ENCODE data around the gene CD82. TPM values are rescaled to one million over a fixed set of nuclear protein-coding genes. Genes with fewer than 3 reads are reported as not detected.

Gene CD82
- total and polyA plus RNA-seq, 5 experiments from 2014 or later: 21.1 to 29.9 (median 24.1) TPM

DNA sequence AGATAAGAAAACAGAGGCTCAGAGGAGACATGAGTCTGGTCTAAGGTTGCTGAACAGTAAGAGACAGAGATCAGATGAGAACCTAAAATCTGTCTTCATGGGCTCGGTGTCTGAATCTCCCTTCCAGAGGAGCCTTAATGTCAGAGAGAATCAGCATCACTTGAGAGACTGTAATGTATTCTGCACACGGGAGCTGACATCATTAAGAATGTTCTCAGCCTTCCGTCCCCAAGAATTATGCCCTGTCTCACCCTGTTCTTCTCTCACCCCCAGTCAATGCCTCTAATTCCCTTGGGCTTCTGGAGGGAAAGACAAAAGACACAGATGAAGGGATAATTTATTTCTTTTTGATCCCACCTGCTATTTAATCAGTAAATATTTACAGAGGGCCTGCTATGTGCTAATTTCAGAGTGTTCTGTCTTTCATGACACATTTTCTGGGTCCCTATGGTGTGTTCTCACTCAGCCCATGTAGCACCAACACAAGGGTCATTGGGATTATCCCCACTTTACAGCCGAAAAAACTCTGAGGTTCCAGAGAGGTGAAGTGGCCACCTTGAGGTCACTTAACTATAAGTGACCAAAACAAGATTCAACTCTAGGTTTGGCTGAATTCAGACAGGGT, 61.8 kb downstream of the CD82 start:
- POLR2A ChIA-PET: no interaction called here
- DNase-seq (no peak), ATAC-seq (no peak)
- peaks cover 0 to 3% (median 0%) of the 10 kb centered on the region in 9 donors for H3K9me3 Mint-ChIP-seq
- no peak overlapping the region for H3K4me3 Mint-ChIP-seq
- H3K36me3 Mint-ChIP-seq: peaks cover 0 to 2% (median 0%) of the 10 kb centered on the region in 3 donors
- H3K27me3 Mint-ChIP-seq: peaks cover 0 to 10% (median 5%) of the 10 kb centered on the region in 5 donors
- H3K4me1 Mint-ChIP-seq: peaks cover 11 to 14% (median 12%) of the 10 kb centered on the region in 4 donors
- peak overlapping the region in 2 of 10 donors; percentile 22 to 30 for H3K27ac Mint-ChIP-seq

DNA sequence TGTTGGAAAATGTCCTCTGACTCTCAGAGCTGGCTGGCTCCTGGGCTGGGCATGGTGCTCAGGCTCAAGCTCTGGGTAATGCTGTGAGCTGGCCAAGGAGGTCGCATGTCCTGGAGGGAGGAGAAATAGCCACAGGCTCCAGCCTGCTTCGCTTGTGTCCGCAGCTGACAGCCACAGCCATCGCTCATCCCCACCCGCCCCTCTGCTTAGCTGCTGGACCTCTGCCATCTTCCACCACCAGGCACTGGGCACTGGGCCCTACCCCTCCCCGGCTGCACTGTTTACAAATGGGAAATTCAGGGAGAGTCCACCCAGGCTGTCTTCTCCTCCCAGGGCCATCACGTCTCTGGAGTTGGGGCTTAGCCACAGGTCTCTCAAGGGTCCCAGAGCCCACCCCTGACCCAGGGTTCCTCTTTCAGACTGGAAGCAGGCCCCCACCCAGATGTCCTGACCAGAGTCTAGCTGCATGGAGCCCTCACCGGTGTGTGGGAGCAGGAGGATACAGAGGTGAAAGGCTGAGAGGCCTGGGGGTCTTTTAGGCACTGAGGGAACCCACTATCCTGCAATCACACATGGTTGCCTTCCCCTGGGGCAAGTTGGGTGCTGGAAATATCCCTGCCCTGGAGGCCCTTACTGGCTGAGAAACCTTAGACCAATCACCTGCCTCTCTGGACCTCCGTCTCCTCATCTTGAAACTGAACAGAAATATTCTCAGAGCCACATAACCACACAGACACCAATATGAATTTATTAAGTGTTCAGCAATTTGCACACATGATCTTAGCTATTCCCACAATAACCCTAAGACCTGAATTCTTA, 62.7 kb downstream of the CD82 start:
- DNase-seq: peak in 1 of 10 donors; percentile 4
- H3K36me3 Mint-ChIP-seq: peaks cover 0 to 2% (median 0%) of the 10 kb centered on the region in 3 donors
- H3K27ac Mint-ChIP-seq: no peak overlapping the region
- peaks cover 0 to 3% (median 0%) of the 10 kb centered on the region in 9 donors for H3K9me3 Mint-ChIP-seq
- ATAC-seq: no peak
- peaks cover 0 to 15% (median 5%) of the 10 kb centered on the region in 5 donors for H3K27me3 Mint-ChIP-seq
- H3K4me1 Mint-ChIP-seq: peaks cover 7 to 14% (median 11%) of the 10 kb centered on the region in 4 donors
- no peak overlapping the region for H3K4me3 Mint-ChIP-seq
- POLR2A ChIA-PET: no interaction called here

DNA sequence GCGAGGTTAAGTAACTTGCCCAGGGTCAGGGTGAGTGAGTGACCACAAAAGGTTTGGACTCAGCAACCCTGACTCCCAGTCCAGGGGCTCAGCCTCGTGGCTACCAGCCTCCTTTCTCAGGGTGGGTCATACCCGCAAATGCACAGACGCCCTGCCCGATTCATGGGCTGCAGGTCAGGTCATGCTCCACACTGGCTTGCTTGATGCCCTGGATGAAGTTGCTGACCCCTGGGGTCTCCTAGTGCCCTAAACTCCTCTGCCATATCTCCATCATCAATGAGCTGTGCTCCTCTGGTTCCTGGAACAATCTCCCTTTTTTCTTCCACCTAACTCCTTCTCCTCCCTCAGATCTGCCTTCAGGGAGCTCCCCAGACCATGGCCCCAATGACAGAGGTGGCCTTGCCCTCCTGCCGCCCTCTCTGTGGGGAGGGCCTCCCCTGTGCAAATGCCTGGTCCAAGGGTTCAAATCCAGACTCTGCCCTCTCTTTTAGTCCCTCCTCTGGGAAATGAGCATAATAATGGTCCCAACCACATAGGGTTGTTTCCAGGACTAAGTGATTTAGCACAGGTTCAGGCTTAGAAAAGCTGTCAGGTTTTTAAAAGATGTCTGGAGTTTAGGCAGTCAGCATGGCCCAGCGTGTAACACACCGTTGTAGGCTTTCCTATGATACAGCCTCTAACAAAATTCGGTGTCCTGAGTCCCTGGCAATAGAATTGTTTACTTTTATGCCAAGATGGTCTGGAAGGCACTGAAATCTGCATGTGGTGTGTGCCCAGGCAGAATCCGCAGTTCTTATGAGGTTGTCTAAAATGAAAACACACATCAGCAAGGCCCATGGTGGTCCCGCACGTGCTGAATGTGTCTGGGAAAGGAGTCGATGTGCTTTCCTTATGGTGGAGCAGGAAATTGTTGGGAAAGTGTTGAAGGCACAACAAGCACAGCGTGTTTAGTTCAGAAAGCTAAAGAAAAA, 63.6 kb downstream of the CD82 start:
- peaks cover 0 to 12% (median 6%) of the 10 kb centered on the region in 4 donors for H3K4me1 Mint-ChIP-seq
- H3K9me3 Mint-ChIP-seq: peaks cover 0 to 3% (median 0%) of the 10 kb centered on the region in 9 donors
- H3K27ac Mint-ChIP-seq: peak overlapping the region in 4 of 10 donors; percentile 2 to 84 (median 68)
- peaks cover 0 to 22% (median 9%) of the 10 kb centered on the region in 5 donors for H3K27me3 Mint-ChIP-seq
- ATAC-seq (no peak), DNase-seq (no peak)
- H3K36me3 Mint-ChIP-seq: peaks cover 0 to 2% (median 0%) of the 10 kb centered on the region in 3 donors
- H3K4me3 Mint-ChIP-seq: no peak overlapping the region
- POLR2A ChIA-PET: no interaction called here

DNA sequence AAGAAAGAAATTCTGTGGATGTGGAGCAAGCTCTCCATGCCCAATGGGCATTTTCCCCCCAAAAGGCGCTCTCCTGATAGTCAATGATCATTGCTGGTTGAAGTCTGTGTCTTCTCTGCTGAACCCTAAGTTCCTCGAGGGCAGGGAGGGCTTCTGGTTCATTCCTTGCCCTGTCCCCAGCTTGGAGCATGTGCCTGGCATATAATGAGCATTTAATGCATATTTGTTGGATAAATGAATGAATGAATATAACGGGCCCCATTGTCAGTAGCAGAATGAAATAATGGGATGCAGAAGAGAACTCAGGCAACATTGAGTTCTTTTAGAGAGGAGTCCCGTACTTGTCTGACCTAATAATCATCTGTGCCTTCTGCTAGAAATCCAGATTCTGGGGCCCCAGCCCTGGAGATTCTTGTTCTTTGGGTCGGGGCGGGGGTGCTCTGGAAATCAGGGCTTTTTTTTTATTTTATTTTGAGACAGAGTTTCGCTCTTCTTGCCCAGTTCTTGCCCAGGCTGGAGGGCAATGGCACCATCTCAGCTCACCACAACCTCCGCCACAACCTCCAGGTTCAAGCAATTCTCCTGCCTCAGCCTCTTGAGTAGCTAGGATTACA, 64.4 kb downstream of the CD82 start:
- no peak for ATAC-seq
- peaks cover 0 to 2% (median 0%) of the 10 kb centered on the region in 3 donors for H3K36me3 Mint-ChIP-seq
- POLR2A ChIA-PET: no interaction called here
- DNase-seq: no peak
- peak overlapping the region in 2 of 10 donors; percentile 10 to 24 for H3K27ac Mint-ChIP-seq
- no peak overlapping the region for H3K4me3 Mint-ChIP-seq
- peaks cover 0 to 3% (median 0%) of the 10 kb centered on the region in 9 donors for H3K9me3 Mint-ChIP-seq
- H3K27me3 Mint-ChIP-seq: peaks cover 0 to 30% (median 12%) of the 10 kb centered on the region in 5 donors
- H3K4me1 Mint-ChIP-seq: peaks cover 0 to 14% (median 5%) of the 10 kb centered on the region in 4 donors

DNA sequence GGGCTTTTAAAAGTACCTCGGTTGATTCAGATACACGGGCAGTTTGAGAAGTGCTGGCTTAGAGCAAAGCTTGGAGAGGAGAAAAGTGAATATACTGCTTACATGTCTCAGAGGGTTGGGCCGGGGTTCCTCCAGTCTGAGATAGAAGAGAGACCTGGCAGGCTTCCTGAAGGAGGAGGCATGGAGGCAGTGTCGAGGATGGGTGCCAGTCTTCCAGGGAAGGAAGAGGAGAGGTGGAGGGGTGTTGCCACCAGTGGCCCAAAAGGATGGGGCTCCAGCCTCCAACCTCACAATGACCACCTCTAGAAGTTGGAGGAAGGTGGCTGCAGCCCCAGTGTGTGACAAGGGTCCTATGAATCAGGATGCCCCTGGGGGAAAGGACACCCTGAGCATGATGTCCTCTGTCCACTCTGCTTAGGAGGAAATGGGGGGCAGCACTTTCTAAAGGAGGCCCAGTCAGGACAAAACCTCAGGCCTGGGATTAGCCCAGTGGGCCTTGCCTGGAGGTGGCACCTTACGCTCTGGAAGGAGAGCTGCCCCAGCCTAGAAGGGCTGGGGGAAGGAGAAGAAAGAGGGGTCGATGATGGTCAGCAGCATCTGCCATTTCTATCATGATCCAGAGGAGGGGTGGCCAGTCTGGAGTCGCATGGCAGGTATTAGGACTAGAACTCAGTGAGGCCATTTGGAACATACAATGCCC, 65.2 kb downstream of the CD82 start:
- Mint-ChIP-seq H3K4me3 (no peak overlapping the region), H3K36me3 (peaks cover 0 to 2% (median 1%) of the 10 kb centered on the region in 3 donors), H3K27me3 (peaks cover 0 to 35% (median 15%) of the 10 kb centered on the region in 5 donors), H3K9me3 (peaks cover 0 to 3% (median 0%) of the 10 kb centered on the region in 9 donors), H3K4me1 (peaks cover 0 to 14% (median 5%) of the 10 kb centered on the region in 4 donors), H3K27ac (peak overlapping the region in 2 of 10 donors; percentile 24 to 74)
- POLR2A ChIA-PET: no interaction called here
- ATAC-seq: no peak
- DNase-seq: peak in 1 of 10 donors; percentile 13

DNA sequence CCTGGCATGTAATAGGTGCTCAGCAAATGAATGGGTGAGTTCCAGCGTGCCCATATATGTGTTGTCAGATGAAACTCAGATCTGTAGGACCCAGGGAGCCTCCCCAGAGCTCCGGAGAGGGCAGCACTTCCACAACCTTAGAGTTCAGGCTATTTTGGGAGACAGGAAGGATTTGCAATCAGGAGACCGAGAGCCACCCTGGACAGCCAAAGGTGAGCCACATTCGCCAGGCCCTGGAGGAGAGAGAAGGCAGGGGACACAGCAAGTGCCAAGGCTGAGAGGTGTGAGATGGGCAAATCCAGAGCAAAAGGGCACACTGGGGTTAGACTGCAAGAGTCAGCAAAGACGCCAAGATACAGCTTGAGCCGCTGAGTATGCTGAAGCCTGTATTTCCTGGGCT, 66.4 kb downstream of the CD82 start:
- Mint-ChIP-seq H3K27me3 (peaks cover 0 to 40% (median 18%) of the 10 kb centered on the region in 5 donors), H3K36me3 (peaks cover 0 to 2% (median 1%) of the 10 kb centered on the region in 3 donors), H3K27ac (peak overlapping the region in 1 of 10 donors; percentile 54), H3K4me1 (peaks cover 0 to 12% (median 5%) of the 10 kb centered on the region in 4 donors), H3K9me3 (no peaks in the 10 kb centered on the region), H3K4me3 (no peak overlapping the region)
- ATAC-seq (no peak), DNase-seq (peak in 1 of 10 donors; percentile 9)
- POLR2A ChIA-PET: no interaction called here

DNA sequence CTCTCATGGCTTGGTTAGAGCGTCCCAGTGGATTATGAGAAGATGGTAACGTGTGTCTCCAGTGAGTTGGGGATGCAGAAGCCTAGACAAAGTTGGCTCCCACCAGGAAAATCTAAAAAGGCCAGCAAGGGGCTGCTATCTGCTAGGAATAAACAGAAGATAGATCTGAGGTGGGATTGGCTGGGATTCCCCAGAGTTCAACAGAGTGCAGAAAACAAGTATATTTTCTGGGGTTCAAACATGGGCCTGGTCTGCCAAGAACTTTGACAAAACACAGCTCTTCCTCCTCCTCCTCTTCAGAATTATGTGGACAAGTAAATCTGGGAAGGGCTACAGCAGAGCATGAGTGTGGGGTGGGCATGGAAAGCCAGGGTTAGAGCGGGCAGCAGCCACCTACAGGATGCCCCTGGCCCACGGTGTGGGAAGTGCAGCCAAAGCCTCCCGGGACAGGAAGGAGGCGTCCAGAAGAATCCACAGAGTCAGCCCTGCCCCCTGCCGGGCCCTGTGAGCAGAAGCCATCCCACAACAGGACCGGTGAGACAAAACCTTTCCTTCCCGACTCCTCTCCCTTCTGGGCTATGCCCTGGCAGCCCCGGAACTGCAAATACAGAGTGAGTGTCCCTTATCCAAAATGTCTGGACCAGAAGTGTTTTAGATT, 67.1 kb downstream of the CD82 start:
- Mint-ChIP-seq H3K4me3 (no peak overlapping the region), H3K27me3 (peaks cover 2 to 44% (median 26%) of the 10 kb centered on the region in 5 donors), H3K4me1 (peaks cover 0 to 12% (median 5%) of the 10 kb centered on the region in 4 donors), H3K9me3 (no peaks in the 10 kb centered on the region), H3K27ac (no peak overlapping the region), H3K36me3 (peaks cover 0 to 2% (median 1%) of the 10 kb centered on the region in 3 donors)
- DNase-seq (peak in 1 of 10 donors; percentile 24), ATAC-seq (peak; percentile 46 to 47)
- POLR2A ChIA-PET: no interaction called here

DNA sequence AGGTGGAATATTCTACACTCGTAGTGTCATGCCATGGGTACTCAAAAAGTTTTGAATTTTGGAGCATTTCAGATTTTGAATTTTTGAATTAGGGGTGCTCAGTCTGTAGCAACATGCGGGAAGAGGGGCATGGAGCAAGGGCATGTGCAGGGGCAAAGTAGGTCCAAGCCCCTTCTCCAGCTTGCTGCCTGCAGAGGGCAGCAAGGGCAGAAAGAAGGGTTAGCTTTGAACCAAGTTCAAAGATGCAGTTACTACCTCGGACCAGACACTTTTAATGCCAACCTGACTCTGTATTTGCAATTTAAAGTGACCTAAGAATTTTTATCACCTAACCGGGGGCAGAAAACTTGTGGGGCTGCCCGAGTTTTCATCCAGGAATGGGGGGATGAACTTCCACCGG, 68.2 kb downstream of the CD82 start:
- DNase-seq (no peak), ATAC-seq (no peak)
- H3K27me3 Mint-ChIP-seq: peaks cover 2 to 47% (median 26%) of the 10 kb centered on the region in 5 donors
- peak overlapping the region in 1 of 10 donors; percentile 34 for H3K27ac Mint-ChIP-seq
- POLR2A ChIA-PET: no interaction called here
- peaks cover 0 to 12% (median 7%) of the 10 kb centered on the region in 4 donors for H3K4me1 Mint-ChIP-seq
- no peak overlapping the region for H3K4me3 Mint-ChIP-seq
- no peaks in the 10 kb centered on the region for H3K9me3 Mint-ChIP-seq
- H3K36me3 Mint-ChIP-seq: peaks cover 0 to 2% (median 1%) of the 10 kb centered on the region in 3 donors

DNA sequence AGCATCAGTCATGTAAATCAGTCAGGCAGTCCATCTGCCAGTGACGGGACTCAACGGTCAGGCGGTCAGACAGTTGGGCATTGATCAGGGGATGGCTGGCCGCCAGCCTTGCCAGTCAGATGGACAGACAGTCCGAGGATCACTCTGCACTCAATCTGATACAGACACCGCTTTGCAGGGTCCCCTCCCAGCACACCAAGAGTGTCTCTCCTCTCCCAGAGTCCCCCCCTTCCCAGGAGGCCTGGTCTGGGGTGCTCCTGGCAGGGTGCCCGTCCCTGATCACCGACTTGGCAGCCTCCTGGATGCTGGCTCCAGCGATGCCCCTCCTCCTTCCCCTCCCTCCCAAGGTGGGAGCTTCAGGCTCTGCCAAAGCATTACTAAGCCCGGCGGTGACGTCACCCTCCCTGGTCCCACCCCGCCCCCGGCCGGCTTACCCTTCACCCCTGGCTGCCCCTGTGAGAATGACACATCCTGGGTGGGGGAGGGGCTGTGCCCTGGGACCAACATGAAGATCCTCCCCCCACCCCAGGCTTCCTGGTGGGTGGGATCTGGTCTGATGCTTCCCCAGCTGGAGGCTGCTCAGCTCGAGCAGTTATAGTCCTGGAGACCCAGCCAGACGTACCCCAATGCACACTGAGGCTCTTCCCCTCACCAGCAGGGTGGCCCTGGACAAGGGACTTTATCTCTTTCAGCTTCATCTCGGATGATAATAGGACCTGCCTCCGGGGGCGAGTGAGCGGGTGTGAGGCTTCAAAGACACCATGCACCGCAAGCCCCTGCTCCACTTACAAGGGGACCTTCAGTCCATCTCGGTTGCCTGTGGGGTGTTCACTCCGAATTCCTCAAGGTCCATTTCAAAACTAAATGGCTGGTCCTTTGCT, 69.2 kb downstream of the CD82 start:
- no peak for ATAC-seq
- no peak overlapping the region for H3K4me3 Mint-ChIP-seq
- no peaks in the 10 kb centered on the region for H3K9me3 Mint-ChIP-seq
- H3K36me3 Mint-ChIP-seq: peaks cover 0 to 2% (median 1%) of the 10 kb centered on the region in 3 donors
- DNase-seq: no peak
- peaks cover 2 to 49% (median 26%) of the 10 kb centered on the region in 5 donors for H3K27me3 Mint-ChIP-seq
- POLR2A ChIA-PET: no interaction called here
- peak overlapping the region in 1 of 10 donors; percentile 62 for H3K27ac Mint-ChIP-seq
- peaks cover 0 to 12% (median 5%) of the 10 kb centered on the region in 4 donors for H3K4me1 Mint-ChIP-seq

DNA sequence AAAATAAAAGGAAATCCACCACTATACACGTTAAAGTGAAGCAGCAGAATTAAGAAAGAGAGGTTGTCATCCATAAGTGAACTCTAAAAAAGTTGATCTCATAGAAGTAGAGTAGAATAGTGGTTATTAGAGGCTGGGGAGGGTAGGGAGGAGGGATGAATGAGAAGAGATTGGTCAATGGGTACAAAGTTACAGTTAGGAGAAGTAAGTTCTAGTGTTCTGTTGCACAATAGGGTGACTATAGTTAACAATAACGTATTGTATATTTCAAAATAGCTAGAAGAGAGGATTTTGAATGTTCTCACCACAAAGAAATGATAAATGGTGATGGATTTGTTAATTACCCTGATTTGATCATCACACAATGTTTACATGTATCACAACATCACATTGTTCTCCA, 72.0 kb downstream of the CD82 start:
- no peak overlapping the region for H3K4me3 Mint-ChIP-seq
- peaks cover 2 to 40% (median 26%) of the 10 kb centered on the region in 5 donors for H3K27me3 Mint-ChIP-seq
- no peak for ATAC-seq
- H3K9me3 Mint-ChIP-seq: peaks cover 3 to 12% (median 7%) of the 10 kb centered on the region in 9 donors
- H3K36me3 Mint-ChIP-seq: peaks cover 0 to 8% (median 1%) of the 10 kb centered on the region in 3 donors
- H3K4me1 Mint-ChIP-seq: peaks cover 0 to 11% (median 3%) of the 10 kb centered on the region in 4 donors
- H3K27ac Mint-ChIP-seq: no peak overlapping the region
- POLR2A ChIA-PET: no interaction called here
- DNase-seq: no peak

Data from naive thymus-derived CD8-positive, alpha-beta T cell (primary cell).